Liver (tissue), 9 donors: ENCODE data around the gene FOXC2. TPM values are rescaled to one million over a fixed set of nuclear protein-coding genes. Genes with fewer than 3 reads are reported as not detected.

ENCODE experiments used
- DNase-seq: peaks from one replicate; pipeline ENCODE4 v3.0.0-alpha.2; 2017; ENCODE audit warnings: low spot score
- H3K27ac ChIP-seq, 2 donors: one replicate each; pipeline ENCODE4 v1.7.0; 2013; ENCODE audit warnings: inconsistent platforms in 2 of 2, low read length in 2 of 2, control low read depth in 1 of 2, low read depth in 1 of 2, mild to moderate bottlenecking in 1 of 2
- H3K27me3 ChIP-seq, 4 donors: one replicate each; pipeline versions ENCODE4 v1.6.1 to v1.7.0; 2013; ENCODE audit warnings: low read length in 3 of 4, inconsistent platforms in 1 of 4, mild to moderate bottlenecking in 1 of 4, moderate library complexity in 1 of 4; ENCODE audit not compliant: control insufficient read depth in 4 of 4, insufficient read depth in 4 of 4
- H3K36me3 ChIP-seq, 4 donors: one replicate each; pipeline versions ENCODE4 v1.6.1 to v1.7.0; 2013; ENCODE audit warnings: low read length in 3 of 4, mild to moderate bottlenecking in 3 of 4, low read depth in 1 of 4, moderate library complexity in 1 of 4; ENCODE audit not compliant: control insufficient read depth in 4 of 4, insufficient read depth in 3 of 4
- H3K4me1 ChIP-seq, 4 donors: one replicate each; pipeline versions ENCODE4 v1.6.1 to v1.7.0; 2013; ENCODE audit warnings: low read length in 3 of 4, mild to moderate bottlenecking in 3 of 4, moderate library complexity in 1 of 4; ENCODE audit not compliant: control insufficient read depth in 4 of 4, insufficient read depth in 4 of 4
- H3K4me3 ChIP-seq, 3 donors: one replicate each; pipeline versions ENCODE4 v1.6.1 to v1.7.0; 2013; ENCODE audit warnings: low read length in 3 of 3, control low read depth in 1 of 3, low read depth in 1 of 3, mild to moderate bottlenecking in 1 of 3
- H3K9ac ChIP-seq, 2 donors: one replicate each; pipeline ENCODE4 v1.7.0; 2013; ENCODE audit warnings: low read length in 2 of 2, mild to moderate bottlenecking in 2 of 2, moderate library complexity in 2 of 2, control low read depth in 1 of 2, low read depth in 1 of 2
- H3K9me3 ChIP-seq, 4 donors: one replicate each; pipeline versions ENCODE4 v1.6.1 to v1.7.0; 2013; ENCODE audit warnings: low read length in 3 of 4; ENCODE audit not compliant: control insufficient read depth in 4 of 4
- EGR1 ChIP-seq, 2 donors: IDR thresholded peaks; 2 replicates each; pipeline ENCODE4 v1.6.1; 2016 to 2018; ENCODE audit warnings: antibody characterized with exemption in 2 of 2, low read depth in 2 of 2
- FOXA1 ChIP-seq: IDR thresholded peaks from 2 replicates; pipeline ENCODE4 v1.6.1; 2016; ENCODE audit warnings: antibody characterized with exemption
- FOXA2 ChIP-seq: IDR thresholded peaks from 2 replicates; pipeline ENCODE4 v1.6.1; 2016; ENCODE audit warnings: antibody characterized with exemption
- GABPA ChIP-seq, 2 donors: IDR thresholded peaks in 1 of 2; conservative IDR thresholded peaks in 1 of 2; 2 replicates each; pipeline ENCODE4 v1.6.1; 2016; ENCODE audit warnings: antibody characterized with exemption in 2 of 2, mild to moderate bottlenecking in 1 of 2, moderate library complexity in 1 of 2
- HNF4G ChIP-seq: IDR thresholded peaks from 2 replicates; pipeline ENCODE4 v1.6.1; 2016; ENCODE audit warnings: antibody characterized with exemption
- JUND ChIP-seq, 2 donors: IDR thresholded peaks; 2 replicates each; pipeline ENCODE4 v1.6.1; 2016; ENCODE audit warnings: antibody characterized with exemption in 2 of 2
- RAD21 ChIP-seq, 2 donors: IDR thresholded peaks; 2 replicates each; pipeline ENCODE4 v1.6.1; 2016; ENCODE audit warnings: antibody characterized with exemption in 2 of 2, mild to moderate bottlenecking in 2 of 2
- RXRA ChIP-seq, 2 donors: IDR thresholded peaks; 2 replicates each; pipeline ENCODE4 v1.6.1; 2017 to 2018; ENCODE audit warnings: antibody characterized with exemption in 2 of 2, mild to moderate bottlenecking in 1 of 2
- SP1 ChIP-seq: IDR thresholded peaks from 2 replicates; pipeline ENCODE4 v1.6.1; 2018; ENCODE audit warnings: antibody characterized with exemption, mild to moderate bottlenecking
- TAF1 ChIP-seq: conservative IDR thresholded peaks from 2 replicates; pipeline ENCODE4 v1.6.1; 2016; ENCODE audit warnings: antibody characterized with exemption, mild to moderate bottlenecking
- YY1 ChIP-seq: IDR thresholded peaks from 2 replicates; pipeline ENCODE4 v1.6.1; 2016; ENCODE audit warnings: antibody characterized with exemption, mild to moderate bottlenecking
- WGBS: extraction: QIAGEN DNeasy Blood & Tissue Kit; methylation state at CpG from one replicate; pipeline ENCODE4 v1.1.7; 2013; 5-methylcytosine and 5-hydroxymethylcytosine counted together
- polyA plus RNA-seq, 2 donors: library from polyadenylated mRNA; stranded (reverse) in 1 of 2; unstranded in 1 of 2; fragments of 200-250 nt in 1 of 2; fragments of >200 nt in 1 of 2; fragmentation: Nextera tagmentation in 1 of 2; extraction: Ambion mirVana in 1 of 2; gene quantifications; one replicate each; pipeline versions ENCODE4 v1.2.1 to v1.2.3, GENCODE V29; 2013 to 2015
- total RNA-seq, 2 donors: library from RNA; depleted of rRNA; stranded (reverse); fragments of >200 nt; gene quantifications; one replicate each; pipeline ENCODE4 v1.2.3, GENCODE V29; 2014
- TF ChIP-seq, protein P1 (sequence below): IDR thresholded peaks from 2 replicates; pipeline ENCODE4 v1.6.1; 2016; ENCODE audit warnings: antibody characterized with exemption
- TF ChIP-seq, protein P2 (sequence below): fragments of 150-350 bp; IDR thresholded peaks from 2 replicates; pipeline ENCODE4 v1.5.1; 2017; ENCODE audit warnings: improper control_type of control experiment, low read depth, low read length; ENCODE audit not compliant: missing input control
- TF ChIP-seq, protein P3 (sequence below): IDR thresholded peaks from 2 replicates; pipeline ENCODE4 v1.6.1; 2016; ENCODE audit warnings: antibody characterized with exemption, mild to moderate bottlenecking
- TF ChIP-seq, protein P4 (sequence below): IDR thresholded peaks from 2 replicates; pipeline ENCODE4 v1.6.1; 2016; ENCODE audit warnings: antibody characterized with exemption
- donor health status: healthy.
- donor health status: healthy.
- donor health status: healthy.
- donor health status: healthy.
- donor health status: healthy.

The FOXC2 gene
- total and polyA plus RNA-seq, 4 donors, result 0.03 to 0.09 (median 0.08) TPM; not detected in 1

DNA sequence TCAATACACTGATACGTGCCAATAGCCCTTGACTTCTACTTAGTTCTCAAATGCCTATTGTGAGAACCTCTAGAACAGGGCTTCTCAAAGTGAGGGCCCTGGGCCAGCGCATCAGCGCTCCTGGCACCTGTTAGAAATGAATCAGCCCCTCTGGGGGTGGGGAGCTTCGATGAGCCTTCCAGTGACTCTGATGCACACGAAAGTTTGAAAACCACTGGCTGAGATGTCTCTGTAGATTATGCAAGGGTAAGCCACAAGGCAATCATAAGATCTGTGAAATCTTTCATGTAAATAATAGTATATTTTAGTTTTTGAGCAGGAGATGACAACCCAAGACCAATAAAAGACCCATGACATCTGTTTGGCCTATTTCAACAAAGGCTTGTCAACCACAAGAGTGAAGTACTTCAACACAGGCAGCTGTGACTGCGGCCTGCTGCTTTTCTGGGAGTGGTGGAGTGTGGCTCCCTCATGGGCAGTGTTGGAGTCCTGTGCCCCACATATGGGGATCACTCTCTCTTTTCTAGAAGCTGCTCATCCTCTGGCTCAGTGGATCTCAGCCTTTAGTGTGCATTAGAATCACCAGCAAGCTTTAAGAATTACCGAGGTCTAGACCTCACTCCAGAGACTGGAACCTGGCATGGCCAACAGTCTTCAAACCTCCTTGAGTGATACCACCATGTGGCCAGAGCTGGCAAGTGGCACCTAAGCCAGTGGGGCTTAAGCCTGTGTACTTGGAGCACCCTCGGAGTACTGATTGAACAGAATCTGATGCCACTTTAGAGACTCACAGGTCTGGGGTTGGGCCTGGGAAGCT, 17.3 kb upstream of the FOXC2 start (continued):
- no peak for TF ChIP-seq TAF1

DNA sequence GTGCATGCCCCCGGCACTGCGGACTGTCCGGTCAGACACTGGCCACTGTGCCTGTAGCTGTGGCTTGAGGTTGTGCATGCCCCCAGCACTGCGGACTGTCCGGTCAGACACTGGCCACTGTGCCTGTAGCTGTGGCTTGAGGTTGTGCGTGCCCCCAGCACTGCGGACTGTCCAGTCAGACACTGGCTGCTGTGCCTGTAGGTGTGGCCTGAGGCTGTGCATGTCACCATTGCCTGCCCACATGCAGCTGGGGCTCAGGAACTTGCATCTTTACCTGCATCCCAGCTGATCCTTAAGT, 16.8 kb upstream of the FOXC2 start:
- H3K4me3 ChIP-seq, result no peak overlapping the region
- DNase-seq, result no peak
- H3K9me3 ChIP-seq, result no peaks in the 10 kb centered on the region
- peaks cover 0 to 9% (median 7%) of the 10 kb centered on the region in 4 donors for H3K4me1 ChIP-seq
- WGBS, result 97% methylated on average over 7 of the region's 7 CpGs
- no peak overlapping the region for H3K9ac ChIP-seq
- no peaks in the 10 kb centered on the region for H3K27me3 ChIP-seq
- TF ChIP-seq EGR1 (IDR thresholded peaks at IDR 0.05; ENCODE audit: low read depth in 2 of 2) (no peak), HNF4G (no peak), FOXA2 (no peak), GABPA (IDR thresholded peaks at IDR 0.05 in 1 of 2, conservative IDR thresholded peaks at IDR 0.05 in 1 of 2) (no peak), JUND (IDR thresholded peaks at IDR 0.05) (no peak), YY1 (no peak), SP1 (no peak), TAF1 (no peak), RAD21 (IDR thresholded peaks at IDR 0.05) (no peak), RXRA (IDR thresholded peaks at IDR 0.05) (no peak), FOXA1 (no peak)
- TF ChIP-seq, protein P1, sequence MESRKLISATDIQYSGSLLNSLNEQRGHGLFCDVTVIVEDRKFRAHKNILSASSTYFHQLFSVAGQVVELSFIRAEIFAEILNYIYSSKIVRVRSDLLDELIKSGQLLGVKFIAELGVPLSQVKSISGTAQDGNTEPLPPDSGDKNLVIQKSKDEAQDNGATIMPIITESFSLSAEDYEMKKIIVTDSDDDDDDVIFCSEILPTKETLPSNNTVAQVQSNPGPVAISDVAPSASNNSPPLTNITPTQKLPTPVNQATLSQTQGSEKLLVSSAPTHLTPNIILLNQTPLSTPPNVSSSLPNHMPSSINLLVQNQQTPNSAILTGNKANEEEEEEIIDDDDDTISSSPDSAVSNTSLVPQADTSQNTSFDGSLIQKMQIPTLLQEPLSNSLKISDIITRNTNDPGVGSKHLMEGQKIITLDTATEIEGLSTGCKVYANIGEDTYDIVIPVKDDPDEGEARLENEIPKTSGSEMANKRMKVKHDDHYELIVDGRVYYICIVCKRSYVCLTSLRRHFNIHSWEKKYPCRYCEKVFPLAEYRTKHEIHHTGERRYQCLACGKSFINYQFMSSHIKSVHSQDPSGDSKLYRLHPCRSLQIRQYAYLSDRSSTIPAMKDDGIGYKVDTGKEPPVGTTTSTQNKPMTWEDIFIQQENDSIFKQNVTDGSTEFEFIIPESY, result no peak
- TF ChIP-seq, protein P2, sequence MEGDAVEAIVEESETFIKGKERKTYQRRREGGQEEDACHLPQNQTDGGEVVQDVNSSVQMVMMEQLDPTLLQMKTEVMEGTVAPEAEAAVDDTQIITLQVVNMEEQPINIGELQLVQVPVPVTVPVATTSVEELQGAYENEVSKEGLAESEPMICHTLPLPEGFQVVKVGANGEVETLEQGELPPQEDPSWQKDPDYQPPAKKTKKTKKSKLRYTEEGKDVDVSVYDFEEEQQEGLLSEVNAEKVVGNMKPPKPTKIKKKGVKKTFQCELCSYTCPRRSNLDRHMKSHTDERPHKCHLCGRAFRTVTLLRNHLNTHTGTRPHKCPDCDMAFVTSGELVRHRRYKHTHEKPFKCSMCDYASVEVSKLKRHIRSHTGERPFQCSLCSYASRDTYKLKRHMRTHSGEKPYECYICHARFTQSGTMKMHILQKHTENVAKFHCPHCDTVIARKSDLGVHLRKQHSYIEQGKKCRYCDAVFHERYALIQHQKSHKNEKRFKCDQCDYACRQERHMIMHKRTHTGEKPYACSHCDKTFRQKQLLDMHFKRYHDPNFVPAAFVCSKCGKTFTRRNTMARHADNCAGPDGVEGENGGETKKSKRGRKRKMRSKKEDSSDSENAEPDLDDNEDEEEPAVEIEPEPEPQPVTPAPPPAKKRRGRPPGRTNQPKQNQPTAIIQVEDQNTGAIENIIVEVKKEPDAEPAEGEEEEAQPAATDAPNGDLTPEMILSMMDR, result no peak
- TF ChIP-seq, protein P3, sequence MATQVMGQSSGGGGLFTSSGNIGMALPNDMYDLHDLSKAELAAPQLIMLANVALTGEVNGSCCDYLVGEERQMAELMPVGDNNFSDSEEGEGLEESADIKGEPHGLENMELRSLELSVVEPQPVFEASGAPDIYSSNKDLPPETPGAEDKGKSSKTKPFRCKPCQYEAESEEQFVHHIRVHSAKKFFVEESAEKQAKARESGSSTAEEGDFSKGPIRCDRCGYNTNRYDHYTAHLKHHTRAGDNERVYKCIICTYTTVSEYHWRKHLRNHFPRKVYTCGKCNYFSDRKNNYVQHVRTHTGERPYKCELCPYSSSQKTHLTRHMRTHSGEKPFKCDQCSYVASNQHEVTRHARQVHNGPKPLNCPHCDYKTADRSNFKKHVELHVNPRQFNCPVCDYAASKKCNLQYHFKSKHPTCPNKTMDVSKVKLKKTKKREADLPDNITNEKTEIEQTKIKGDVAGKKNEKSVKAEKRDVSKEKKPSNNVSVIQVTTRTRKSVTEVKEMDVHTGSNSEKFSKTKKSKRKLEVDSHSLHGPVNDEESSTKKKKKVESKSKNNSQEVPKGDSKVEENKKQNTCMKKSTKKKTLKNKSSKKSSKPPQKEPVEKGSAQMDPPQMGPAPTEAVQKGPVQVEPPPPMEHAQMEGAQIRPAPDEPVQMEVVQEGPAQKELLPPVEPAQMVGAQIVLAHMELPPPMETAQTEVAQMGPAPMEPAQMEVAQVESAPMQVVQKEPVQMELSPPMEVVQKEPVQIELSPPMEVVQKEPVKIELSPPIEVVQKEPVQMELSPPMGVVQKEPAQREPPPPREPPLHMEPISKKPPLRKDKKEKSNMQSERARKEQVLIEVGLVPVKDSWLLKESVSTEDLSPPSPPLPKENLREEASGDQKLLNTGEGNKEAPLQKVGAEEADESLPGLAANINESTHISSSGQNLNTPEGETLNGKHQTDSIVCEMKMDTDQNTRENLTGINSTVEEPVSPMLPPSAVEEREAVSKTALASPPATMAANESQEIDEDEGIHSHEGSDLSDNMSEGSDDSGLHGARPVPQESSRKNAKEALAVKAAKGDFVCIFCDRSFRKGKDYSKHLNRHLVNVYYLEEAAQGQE, result no peak
- TF ChIP-seq, protein P4, sequence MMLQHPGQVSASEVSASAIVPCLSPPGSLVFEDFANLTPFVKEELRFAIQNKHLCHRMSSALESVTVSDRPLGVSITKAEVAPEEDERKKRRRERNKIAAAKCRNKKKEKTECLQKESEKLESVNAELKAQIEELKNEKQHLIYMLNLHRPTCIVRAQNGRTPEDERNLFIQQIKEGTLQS, result no peak
- H3K36me3 ChIP-seq, result peaks cover 0 to 51% (median 19%) of the 10 kb centered on the region in 4 donors
- no peak overlapping the region for H3K27ac ChIP-seq
